Karpas-422 (cell line): ENCODE data around the gene MAN1A1. TPM values are rescaled to one million over a fixed set of nuclear protein-coding genes. Genes with fewer than 3 reads are reported as not detected.

Source experiments
- DNase-seq: peaks from one replicate; pipeline ENCODE4 v3.0.0-alpha.2; 2015
- H2AFZ ChIP-seq: fragments of 200-600 bp; sonication (generic); 2 replicates; pipeline ENCODE4 v1.6.1; 2014; ENCODE audit warnings: antibody characterized with exemption, low read length, mixed read lengths
- H3K27ac ChIP-seq: fragments of 200-600 bp; sonication (generic); 2 replicates; pipeline ENCODE4 v1.5.1; 2014; ENCODE audit warnings: mild to moderate bottlenecking, low read length, moderate library complexity
- H3K27me3 ChIP-seq: fragments of 200-600 bp; sonication (generic); 2 replicates; pipeline ENCODE4 v1.6.1; 2014; ENCODE audit warnings: low read length, mixed read lengths
- H3K36me3 ChIP-seq: fragments of 200-600 bp; sonication (generic); 2 replicates; pipeline ENCODE4 v1.6.1; 2014; ENCODE audit warnings: low read length, mixed read lengths; ENCODE audit not compliant: insufficient read depth
- H3K4me1 ChIP-seq: fragments of 200-600 bp; sonication (generic); 2 replicates; pipeline ENCODE4 v1.6.1; 2014; ENCODE audit warnings: mild to moderate bottlenecking, low read length, mixed read lengths
- H3K4me2 ChIP-seq: fragments of 200-600 bp; sonication (generic); 2 replicates; pipeline ENCODE4 v1.6.1; 2014; ENCODE audit warnings: low read length, low read depth, mild to moderate bottlenecking; ENCODE audit not compliant: poor library complexity, severe bottlenecking
- H3K4me3 ChIP-seq: fragments of 200-600 bp; sonication (generic); 2 replicates; pipeline ENCODE4 v1.5.1; 2014; ENCODE audit warnings: mild to moderate bottlenecking, antibody characterized with exemption, low read length, mixed read lengths
- H3K79me2 ChIP-seq: fragments of 200-600 bp; sonication (generic); 2 replicates; pipeline ENCODE4 v1.6.1; 2014; ENCODE audit warnings: mild to moderate bottlenecking, low read length, mixed read lengths
- H3K9ac ChIP-seq: fragments of 200-600 bp; sonication (generic); 2 replicates; pipeline ENCODE4 v1.6.0; 2014; ENCODE audit warnings: low read length
- H3K9me2 ChIP-seq: fragments of 200-600 bp; sonication (generic), shearing (Covaris generic); replicated peaks from 2 replicates; pipeline ENCODE4 v1.6.0; 2014; ENCODE audit warnings: mild to moderate bottlenecking, low read length, moderate library complexity; ENCODE audit not compliant: insufficient read depth
- H3K9me3 ChIP-seq: fragments of 300-700, 200-600 bp; sonication (generic); 2 replicates; pipeline ENCODE4 v1.6.1; 2014; ENCODE audit warnings: low read length, mixed read lengths
- H4K20me1 ChIP-seq: fragments of 200-600 bp; sonication (generic); 2 replicates; pipeline ENCODE4 v1.6.1; 2014; ENCODE audit warnings: mild to moderate bottlenecking, antibody characterized with exemption, low read length, low read depth; ENCODE audit not compliant: insufficient read depth
- total RNA-seq: library from RNA; depleted of rRNA; stranded (reverse); fragments of >200 nt; shearing (Covaris generic); gene quantifications from 2 replicates; pipeline ENCODE4 v1.2.3, GENCODE V29; 2014; ENCODE audit warnings: low replicate concordance

Gene MAN1A1
- total RNA-seq, 1 experiment from 2014 or later = 0.48 TPM

DNA sequence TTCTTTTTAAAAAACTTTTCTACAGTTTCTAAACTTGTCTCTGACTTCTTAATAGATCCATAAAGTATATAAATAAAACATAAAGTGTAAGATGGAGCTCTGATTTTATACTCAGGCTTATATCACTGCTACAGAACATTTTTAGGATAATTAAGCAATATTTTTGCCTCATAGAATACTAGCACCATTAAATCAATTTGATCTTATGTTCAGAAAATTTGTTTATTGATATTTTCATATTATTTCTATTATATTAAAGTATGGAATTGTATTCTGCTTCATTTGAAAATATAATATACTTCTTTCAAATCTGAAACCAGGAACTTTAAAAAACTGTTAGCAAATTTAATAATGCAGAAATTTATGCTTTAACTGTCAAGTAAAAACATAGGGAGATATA lies 106.5 kb downstream of the MAN1A1 start:
- Histone ChIP-seq H3K4me2 (no peak overlapping the region), H3K4me1 (no peaks in the 10 kb centered on the region), H3K9ac (no peak overlapping the region), H4K20me1 (no peaks in the 10 kb centered on the region), H3K27me3 (no peaks in the 10 kb centered on the region), H3K4me3 (no peak overlapping the region), H3K79me2 (no peaks in the 10 kb centered on the region), H2AFZ (no peak overlapping the region), H3K27ac (no peak overlapping the region), H3K9me2 (no peaks in the 10 kb centered on the region), H3K36me3 (no peaks in the 10 kb centered on the region), H3K9me3 (no peaks in the 10 kb centered on the region)
- no peak for DNase-seq

GRCh38 chr6:119241540-119242309 lies 107.8 kb downstream of the MAN1A1 start:
- no peaks in the 10 kb centered on the region for H4K20me1 ChIP-seq
- H3K79me2 ChIP-seq = no peaks in the 10 kb centered on the region
- no peaks in the 10 kb centered on the region for H3K36me3 ChIP-seq

GRCh38 chr6:119241111-119241465 lies 108.5 kb downstream of the MAN1A1 start:
- H3K27ac ChIP-seq = no peak overlapping the region
- no peak overlapping the region for H3K9ac ChIP-seq
- H3K36me3 ChIP-seq = no peaks in the 10 kb centered on the region
- H3K4me2 ChIP-seq = no peak overlapping the region
- no peaks in the 10 kb centered on the region for H3K9me2 ChIP-seq
- no peaks in the 10 kb centered on the region for H3K79me2 ChIP-seq
- H4K20me1 ChIP-seq = no peaks in the 10 kb centered on the region
- no peaks in the 10 kb centered on the region for H3K4me1 ChIP-seq
- H3K9me3 ChIP-seq = no peaks in the 10 kb centered on the region
- DNase-seq = no peak
- no peak overlapping the region for H3K4me3 ChIP-seq
- H3K27me3 ChIP-seq = no peaks in the 10 kb centered on the region
- H2AFZ ChIP-seq = no peak overlapping the region

More at GRCh38 chr6:119241540-119242309, 107.8 kb downstream of the MAN1A1 start:
- Histone ChIP-seq H3K9me2 (no peaks in the 10 kb centered on the region), H2AFZ (no peak overlapping the region), H3K4me1 (no peaks in the 10 kb centered on the region), H3K9ac (no peak overlapping the region), H3K9me3 (no peaks in the 10 kb centered on the region), H3K27ac (no peak overlapping the region), H3K4me2 (no peak overlapping the region), H3K27me3 (no peaks in the 10 kb centered on the region), H3K4me3 (no peak overlapping the region)
- no peak for DNase-seq

- H3K9me3 ChIP-seq = no peaks in the 10 kb centered on the region
- no peak overlapping the region for H3K4me3 ChIP-seq
- H2AFZ ChIP-seq = no peak overlapping the region
- H3K79me2 ChIP-seq = no peaks in the 10 kb centered on the region
- H4K20me1 ChIP-seq = no peaks in the 10 kb centered on the region
- H3K9me2 ChIP-seq = no peaks in the 10 kb centered on the region
- no peaks in the 10 kb centered on the region for H3K36me3 ChIP-seq
- H3K9ac ChIP-seq = no peak overlapping the region
- no peak for DNase-seq
- no peaks in the 10 kb centered on the region for H3K27me3 ChIP-seq
- H3K4me2 ChIP-seq = no peak overlapping the region
- no peaks in the 10 kb centered on the region for H3K4me1 ChIP-seq
- no peak overlapping the region for H3K27ac ChIP-seq
Observed at GRCh38 chr6:119240257-119241110, 109.1 kb downstream of the MAN1A1 start.

- Histone ChIP-seq H3K4me1 (no peaks in the 10 kb centered on the region), H3K9ac (no peak overlapping the region), H3K36me3 (no peaks in the 10 kb centered on the region), H3K79me2 (no peaks in the 10 kb centered on the region), H3K9me2 (no peaks in the 10 kb centered on the region), H2AFZ (no peak overlapping the region), H3K27me3 (no peaks in the 10 kb centered on the region), H4K20me1 (no peaks in the 10 kb centered on the region), H3K9me3 (no peaks in the 10 kb centered on the region), H3K4me3 (no peak overlapping the region), H3K27ac (no peak overlapping the region), H3K4me2 (no peak overlapping the region)
- DNase-seq = no peak
Observed at GRCh38 chr6:119237177-119237715, 112.3 kb downstream of the MAN1A1 start.

GRCh38 chr6:119234941-119235340 lies 114.6 kb downstream of the MAN1A1 start:
- Histone ChIP-seq H3K4me2 (no peak overlapping the region), H3K9ac (no peak overlapping the region), H3K79me2 (no peaks in the 10 kb centered on the region), H3K27me3 (no peaks in the 10 kb centered on the region), H3K4me3 (no peak overlapping the region), H4K20me1 (no peaks in the 10 kb centered on the region), H2AFZ (no peak overlapping the region), H3K9me3 (no peaks in the 10 kb centered on the region), H3K36me3 (no peaks in the 10 kb centered on the region), H3K27ac (no peak overlapping the region), H3K9me2 (no peaks in the 10 kb centered on the region), H3K4me1 (no peaks in the 10 kb centered on the region)
- no peak for DNase-seq

DNA sequence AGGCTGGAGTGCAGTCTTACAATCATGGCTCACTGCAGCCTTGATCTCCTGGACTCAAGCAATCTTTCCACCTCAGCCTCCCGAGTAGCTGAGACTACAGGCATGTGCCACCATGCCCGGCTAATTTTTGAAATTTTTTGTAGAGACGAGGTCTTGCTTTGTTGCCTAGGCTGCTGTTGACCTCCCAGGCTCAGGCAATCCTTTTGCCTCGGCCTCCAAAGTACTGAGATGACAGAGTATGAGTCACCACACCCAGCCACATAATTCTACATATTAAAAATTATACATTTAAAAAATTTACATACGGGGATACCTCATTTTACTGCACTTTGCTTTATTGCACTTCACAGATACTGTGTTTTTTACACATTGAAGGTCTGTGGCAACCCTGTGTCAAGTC lies 115.1 kb downstream of the MAN1A1 start:
- Histone ChIP-seq H3K79me2 (no peaks in the 10 kb centered on the region), H3K36me3 (no peaks in the 10 kb centered on the region), H3K9me2 (no peaks in the 10 kb centered on the region), H3K4me3 (no peak overlapping the region), H4K20me1 (no peaks in the 10 kb centered on the region), H3K9me3 (no peaks in the 10 kb centered on the region), H3K27ac (no peak overlapping the region), H2AFZ (no peak overlapping the region), H3K4me2 (no peak overlapping the region), H3K27me3 (no peaks in the 10 kb centered on the region), H3K4me1 (no peaks in the 10 kb centered on the region), H3K9ac (no peak overlapping the region)
- no peak for DNase-seq

DNA sequence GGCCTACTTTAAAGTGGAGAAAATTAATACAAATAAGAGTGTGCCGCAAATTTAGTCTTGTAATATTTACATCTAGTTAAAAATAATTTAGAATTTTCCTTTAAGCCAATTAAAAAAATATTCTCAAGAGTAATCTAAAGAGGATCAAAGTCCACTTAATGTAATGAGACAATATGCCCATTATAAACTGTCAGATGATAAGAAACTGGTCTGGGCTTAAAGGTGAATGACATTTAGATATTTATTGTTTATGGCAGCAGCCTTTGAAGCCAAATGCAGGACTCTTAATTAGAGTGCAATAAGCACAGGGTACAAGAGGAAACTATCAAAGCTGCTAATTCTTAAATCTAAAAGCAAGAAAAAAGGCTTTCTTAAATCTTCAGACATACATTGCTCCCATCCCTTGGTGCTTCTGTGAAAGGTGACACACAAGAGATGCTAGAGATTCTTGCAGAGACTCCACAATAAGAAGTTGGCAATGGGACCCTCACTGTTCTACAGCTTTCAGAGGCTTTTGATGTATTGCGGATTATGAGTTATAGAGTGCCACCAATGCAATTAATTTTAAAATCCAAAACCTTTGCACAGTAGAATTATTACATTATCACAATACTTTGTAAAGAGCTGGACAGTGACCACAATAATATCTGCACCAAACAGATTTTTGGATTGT lies 116.1 kb downstream of the MAN1A1 start:
- Histone ChIP-seq H3K9ac (no peak overlapping the region), H2AFZ (no peak overlapping the region), H3K36me3 (no peaks in the 10 kb centered on the region), H3K79me2 (no peaks in the 10 kb centered on the region), H3K27ac (no peak overlapping the region), H3K27me3 (no peaks in the 10 kb centered on the region), H4K20me1 (no peaks in the 10 kb centered on the region), H3K9me3 (no peaks in the 10 kb centered on the region), H3K4me3 (no peak overlapping the region), H3K9me2 (no peaks in the 10 kb centered on the region), H3K4me2 (no peak overlapping the region), H3K4me1 (no peaks in the 10 kb centered on the region)
- DNase-seq = no peak
